Naive thymus-derived CD4-positive, alpha-beta T cell (primary cell): Measurements from ENCODE around the gene RXRG. TPM values are rescaled to one million over a fixed set of nuclear protein-coding genes. Genes with fewer than 3 reads are reported as not detected.

Source experiments
- ATAC-seq: fragments of 150-1000 bp; cut with Tn5 transposase; 2 replicates; pipeline ENCODE4 v1.10.0; 2021; ENCODE audit warnings: mild to moderate bottlenecking, moderate library complexity
- CTCF ChIA-PET: fragments of 350-600 bp; sonication (Branson Sonifier 250); formaldehyde crosslinking; loops from one replicate; lab custom pipeline; 2021; ENCODE audit warnings: antibody characterized with exemption; lab: Charles Lee
- POLR2A ChIA-PET: fragments of 350-600 bp; sonication (Branson Sonifier 250); formaldehyde crosslinking; loops from one replicate; lab custom pipeline; 2021; ENCODE audit warnings: antibody characterized with exemption, inconsistent platforms; lab: Charles Lee
- DNase-seq, 9 donors: peaks; one replicate each; pipeline versions ENCODE4 v3.0.0 to v3.0.0-alpha.2; 2020 to 2022; ENCODE audit warnings: mixed read lengths in 1 of 9
- H3K27ac ChIP-seq: one replicate; pipeline ENCODE4 v1.7.0; 2013; ENCODE audit warnings: mild to moderate bottlenecking, low read depth, low read length, moderate library complexity
- H3K27me3 ChIP-seq, 2 donors: one replicate each; pipeline ENCODE4 v1.7.0; 2013; ENCODE audit warnings: low read length in 2 of 2, mild to moderate bottlenecking in 2 of 2, moderate library complexity in 2 of 2; ENCODE audit not compliant: control insufficient read depth in 2 of 2, insufficient read depth in 2 of 2
- H3K36me3 ChIP-seq, 3 experiments: 1 replicate in 2 of 3; 2 replicates in 1 of 3; pipeline ENCODE4 v1.7.0; 2013; ENCODE audit warnings: low read length in 3 of 3, mild to moderate bottlenecking in 3 of 3, moderate library complexity in 1 of 3; ENCODE audit not compliant: insufficient read depth in 3 of 3, control insufficient read depth in 2 of 3
- H3K4me1 ChIP-seq, 2 donors: one replicate each; pipeline ENCODE4 v1.7.0; 2013; ENCODE audit warnings: low read length in 2 of 2, mild to moderate bottlenecking in 2 of 2, moderate library complexity in 1 of 2; ENCODE audit not compliant: control insufficient read depth in 2 of 2, insufficient read depth in 2 of 2
- H3K4me3 ChIP-seq: 2 replicates; pipeline ENCODE4 v1.7.0; 2013; ENCODE audit warnings: mild to moderate bottlenecking, low read length
- H3K9me3 ChIP-seq, 3 experiments: 1 replicate in 2 of 3; 2 replicates in 1 of 3; pipeline ENCODE4 v1.7.0; 2013; ENCODE audit warnings: low read length in 3 of 3; ENCODE audit not compliant: control insufficient read depth in 2 of 3
- H3K27ac Mint-ChIP-seq, 9 donors: one replicate each; pipeline ENCODE4 v1.8.0; 2020 to 2022; ENCODE audit warnings: mixed read lengths in 9 of 9, mild to moderate bottlenecking in 8 of 9, moderate library complexity in 5 of 9, inconsistent platforms in 2 of 9
- H3K27me3 Mint-ChIP-seq, 5 donors: one replicate each; pipeline ENCODE4 v1.8.0; 2021 to 2022; ENCODE audit warnings: mixed read lengths in 5 of 5, mild to moderate bottlenecking in 1 of 5
- H3K36me3 Mint-ChIP-seq, 5 donors: one replicate each; pipeline ENCODE4 v1.8.0; 2020 to 2022; ENCODE audit warnings: mixed read lengths in 5 of 5, mild to moderate bottlenecking in 3 of 5, inconsistent platforms in 1 of 5
- H3K4me1 Mint-ChIP-seq, 7 donors: one replicate each; pipeline ENCODE4 v1.8.0; 2020 to 2022; ENCODE audit warnings: mixed read lengths in 7 of 7, mild to moderate bottlenecking in 3 of 7, inconsistent platforms in 1 of 7
- H3K4me3 Mint-ChIP-seq, 10 donors: one replicate each; pipeline ENCODE4 v1.8.0; 2020 to 2022; ENCODE audit warnings: mild to moderate bottlenecking in 10 of 10, mixed read lengths in 10 of 10, moderate library complexity in 6 of 10, inconsistent platforms in 2 of 10
- H3K9me3 Mint-ChIP-seq, 11 donors: one replicate each; pipeline ENCODE4 v1.8.0; 2020 to 2022; ENCODE audit warnings: mixed read lengths in 11 of 11, mild to moderate bottlenecking in 4 of 11, inconsistent platforms in 1 of 11, moderate library complexity in 1 of 11
- intact Hi-C, 2 donors: fragments of 100-400 bp; cut with micrococcal nuclease; formaldehyde crosslinking; loops; one replicate each; pipeline ENCODE4 v1.15.1; 2023
- polyA plus RNA-seq, 2 donors: library from polyadenylated mRNA; unstranded; fragments of 300-500 nt; fragmentation: Illumina TruSeq; gene quantifications; one replicate each; pipeline ENCODE4 v1.2.3, GENCODE V29; 2021
- total RNA-seq, 6 experiments: library from RNA in 5 of 6; stranded (reverse) in 5 of 6; gene quantifications; 1 replicate in 5 of 6; 2 replicates in 1 of 6; pipeline ENCODE4 v1.2.3 and lab custom pipeline; 2021 to 2026

The RXRG gene
- total and polyA plus RNA-seq, 7 experiments from 2014 or later = not detected

GRCh38 chr1:165375623-165376022 is 69.3 kb downstream of the RXRG start:
- ChIA-PET POLR2A (no interaction called here), CTCF (interaction anchor here (2.3 kb wide), 1 partner anchor 8 kb away, joined by 14 read pairs; no protein-coding TSS in a partner anchor)
- H3K4me1 ChIP-seq = peaks cover 2 to 13% of the 10 kb centered on the region in 2 donors
- Mint-ChIP-seq H3K9me3 (peaks cover 0 to 6% (median 0%) of the 10 kb centered on the region in 11 donors), H3K27ac (no peak overlapping the region), H3K4me1 (peaks cover 12 to 22% (median 20%) of the 10 kb centered on the region in 7 donors), H3K27me3 (peaks cover 60 to 87% (median 74%) of the 10 kb centered on the region in 5 donors), H3K4me3 (peak overlapping the region in 8 of 10 donors; percentile 30 to 81 (median 64)), H3K36me3 (no peaks in the 10 kb centered on the region)
- peaks cover 3 to 18% of the 10 kb centered on the region in 2 donors for H3K27me3 ChIP-seq
- no peaks in the 10 kb centered on the region for H3K9me3 ChIP-seq
- DNase-seq (no peak), ATAC-seq (no peak)
- H3K36me3 ChIP-seq = no peaks in the 10 kb centered on the region
- peak overlapping the region; percentile 35 for H3K4me3 ChIP-seq
- H3K27ac ChIP-seq = no peak overlapping the region
- intact Hi-C loops = loop anchor here in 1 of 2 donors (10.0 kb wide), 1 partner anchor 61 kb away; no protein-coding TSS in a partner anchor

- no peak overlapping the region for H3K27ac Mint-ChIP-seq
- H3K27me3 ChIP-seq = peaks cover 3 to 18% of the 10 kb centered on the region in 2 donors
- H3K36me3 ChIP-seq = no peaks in the 10 kb centered on the region
- H3K4me3 ChIP-seq = no peak overlapping the region
- no peak for DNase-seq
- peaks cover 2 to 10% of the 10 kb centered on the region in 2 donors for H3K4me1 ChIP-seq
- H3K36me3 Mint-ChIP-seq = peaks cover 0 to 4% (median 0%) of the 10 kb centered on the region in 5 donors
- H3K4me1 Mint-ChIP-seq = peaks cover 7 to 20% (median 15%) of the 10 kb centered on the region in 7 donors
- H3K9me3 Mint-ChIP-seq = peaks cover 0 to 6% (median 0%) of the 10 kb centered on the region in 11 donors
- no peaks in the 10 kb centered on the region for H3K9me3 ChIP-seq
- peaks cover 78 to 90% (median 81%) of the 10 kb centered on the region in 5 donors for H3K27me3 Mint-ChIP-seq
- POLR2A ChIA-PET = no interaction called here
- ATAC-seq = no peak
- intact Hi-C loops = loop anchor here in 1 of 2 donors (10.0 kb wide), 1 partner anchor 57 kb away; no protein-coding TSS in a partner anchor
- CTCF ChIA-PET = no interaction called here
- no peak overlapping the region for H3K27ac ChIP-seq
- H3K4me3 Mint-ChIP-seq = no peak overlapping the region
These were observed 73.2 kb downstream of the RXRG start for GRCh38 chr1:165371588-165372225.

- Mint-ChIP-seq H3K27ac (no peak overlapping the region), H3K4me3 (no peak overlapping the region), H3K27me3 (peaks cover 73 to 86% (median 76%) of the 10 kb centered on the region in 5 donors), H3K4me1 (peaks cover 0 to 6% (median 0%) of the 10 kb centered on the region in 7 donors), H3K36me3 (peaks cover 0 to 4% (median 0%) of the 10 kb centered on the region in 5 donors), H3K9me3 (peaks cover 0 to 4% (median 0%) of the 10 kb centered on the region in 11 donors)
- POLR2A ChIA-PET = no interaction called here
- Histone ChIP-seq H3K4me3 (no peak overlapping the region), H3K27me3 (peaks cover 0 to 7% of the 10 kb centered on the region in 2 donors), H3K27ac (no peak overlapping the region), H3K36me3 (no peaks in the 10 kb centered on the region), H3K4me1 (no peaks in the 10 kb centered on the region), H3K9me3 (no peaks in the 10 kb centered on the region)
- DNase-seq (peak in 7 of 9 donors; percentile 19 to 50 (median 39)), ATAC-seq (peak; percentile 69)
- CTCF ChIA-PET = interaction anchor here (1.8 to 4.6 kb wide), 3 partner anchors 14 to 223 kb away, joined by 4 to 28 read pairs (median 6); no protein-coding TSS in a partner anchor
- intact Hi-C loops = loop anchor here (5.0 to 10.0 kb wide), 3 partner anchors 112 to 1957 kb away; no protein-coding TSS in a partner anchor
These were observed 75.6 kb downstream of the RXRG start for GRCh38 chr1:165369255-165369848.

- Mint-ChIP-seq H3K27me3 (peaks cover 67 to 79% (median 72%) of the 10 kb centered on the region in 5 donors), H3K4me3 (no peak overlapping the region)
These were observed 77.4 kb downstream of the RXRG start for GRCh38 chr1:165367375-165367993.

GRCh38 chr1:165365341-165365740 is 79.6 kb downstream of the RXRG start:
- Mint-ChIP-seq H3K27ac (no peak overlapping the region), H3K4me1 (peaks cover 0 to 6% (median 0%) of the 10 kb centered on the region in 7 donors), H3K9me3 (peaks cover 0 to 2% (median 0%) of the 10 kb centered on the region in 11 donors), H3K4me3 (no peak overlapping the region), H3K27me3 (peaks cover 56 to 75% (median 66%) of the 10 kb centered on the region in 5 donors), H3K36me3 (peaks cover 0 to 2% (median 0%) of the 10 kb centered on the region in 5 donors)
- POLR2A ChIA-PET = no interaction called here
- no peaks in the 10 kb centered on the region for H3K4me1 ChIP-seq
- no peak overlapping the region for H3K4me3 ChIP-seq
- no peak for ATAC-seq
- DNase-seq = no peak
- no peaks in the 10 kb centered on the region for H3K36me3 ChIP-seq
- CTCF ChIA-PET = interaction anchor here (0.7 kb wide), 1 partner anchor 12 kb away, joined by 3 read pairs; no protein-coding TSS in a partner anchor
- intact Hi-C loops = loop anchor here (5.0 to 10.0 kb wide), 3 partner anchors 108 to 1953 kb away; no protein-coding TSS in a partner anchor
- no peaks in the 10 kb centered on the region for H3K27me3 ChIP-seq
- no peak overlapping the region for H3K27ac ChIP-seq
- no peaks in the 10 kb centered on the region for H3K9me3 ChIP-seq

More at GRCh38 chr1:165367375-165367993, 77.4 kb downstream of the RXRG start:
- Histone ChIP-seq H3K36me3 (no peaks in the 10 kb centered on the region), H3K27me3 (no peaks in the 10 kb centered on the region), H3K9me3 (no peaks in the 10 kb centered on the region), H3K4me1 (no peaks in the 10 kb centered on the region), H3K4me3 (no peak overlapping the region), H3K27ac (no peak overlapping the region)
- ATAC-seq (peak; percentile 81), DNase-seq (peak; percentile 41 to 80 (median 62))
- Mint-ChIP-seq H3K36me3 (peaks cover 0 to 4% (median 0%) of the 10 kb centered on the region in 5 donors), H3K4me1 (peaks cover 0 to 6% (median 0%) of the 10 kb centered on the region in 7 donors), H3K9me3 (peaks cover 0 to 4% (median 0%) of the 10 kb centered on the region in 11 donors), H3K27ac (no peak overlapping the region)
- intact Hi-C loops = loop anchor here (1.0 to 10.0 kb wide), 5 partner anchors 26 to 1955 kb away; no protein-coding TSS in a partner anchor
- CTCF ChIA-PET = interaction anchor here (0.6 to 4.6 kb wide), 10 partner anchors 9 to 229 kb away, joined by 3 to 28 read pairs (median 4); no protein-coding TSS in a partner anchor
- POLR2A ChIA-PET = interaction anchor here (0.8 kb wide), 1 partner anchor 226 kb away, joined by 4 read pairs; no protein-coding TSS in a partner anchor
